Adrenal gland (tissue), 5 donors: ENCODE results near the gene GAK.

ENCODE experiments used
- POLR2A ChIP-seq, 2 donors: fragments of 450-650 bp; IDR thresholded peaks; one replicate each; pipeline ENCODE4 v1.6.1; 2017; ENCODE audit warnings: antibody characterized with exemption in 2 of 2, mild to moderate bottlenecking in 2 of 2, moderate library complexity in 1 of 2
- TF ChIP-seq, protein P1 (sequence below), 6 experiments: fragments of 450-650 bp in 4 of 6; fragments of 200-600 bp in 2 of 6; sonication (generic) in 1 of 6; IDR thresholded peaks; 1 replicate in 5 of 6; 2 replicates in 1 of 6; pipeline versions ENCODE4 v1.5.1 to v1.8.0; 2016 to 2021; ENCODE audit warnings: antibody characterized with exemption in 6 of 6, mild to moderate bottlenecking in 2 of 6, moderate library complexity in 1 of 6
- donor health status: DM: no; HTN: no; CAD: no.

DNA sequence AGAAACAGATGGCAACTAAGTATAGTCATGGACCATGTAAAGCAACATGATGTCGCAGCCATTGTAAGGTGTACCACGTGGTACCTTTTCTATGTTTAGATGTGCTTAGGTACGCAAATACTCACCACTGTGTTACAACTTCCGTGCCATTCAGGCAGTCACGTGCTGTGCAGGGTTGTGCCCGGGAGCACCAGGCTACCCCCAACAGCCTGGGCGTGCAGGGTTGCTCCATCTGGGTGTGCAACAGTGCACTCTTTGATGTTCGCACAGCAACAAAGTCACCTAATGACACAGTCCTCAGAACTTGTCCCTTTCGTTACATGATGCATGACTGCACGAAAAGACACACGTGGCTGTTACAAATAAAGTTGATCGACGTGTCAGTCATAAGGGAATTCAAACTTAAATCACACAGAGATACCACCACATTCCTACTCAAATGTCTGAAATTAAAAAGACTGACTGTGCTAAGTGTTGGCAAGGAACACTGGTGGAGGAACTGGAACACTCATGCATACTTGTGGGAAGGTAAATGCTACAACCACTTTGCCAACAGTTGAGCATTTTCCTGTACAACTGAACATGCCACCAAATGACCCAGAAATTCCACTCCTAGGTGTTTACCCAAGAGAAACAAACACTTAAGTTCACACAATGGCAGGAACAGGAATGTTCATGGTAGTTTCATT lies 130.5 kb downstream of the GAK start:
- no peak for TF ChIP-seq POLR2A (IDR thresholded peaks at IDR 0.05)
- TF ChIP-seq, protein P1, sequence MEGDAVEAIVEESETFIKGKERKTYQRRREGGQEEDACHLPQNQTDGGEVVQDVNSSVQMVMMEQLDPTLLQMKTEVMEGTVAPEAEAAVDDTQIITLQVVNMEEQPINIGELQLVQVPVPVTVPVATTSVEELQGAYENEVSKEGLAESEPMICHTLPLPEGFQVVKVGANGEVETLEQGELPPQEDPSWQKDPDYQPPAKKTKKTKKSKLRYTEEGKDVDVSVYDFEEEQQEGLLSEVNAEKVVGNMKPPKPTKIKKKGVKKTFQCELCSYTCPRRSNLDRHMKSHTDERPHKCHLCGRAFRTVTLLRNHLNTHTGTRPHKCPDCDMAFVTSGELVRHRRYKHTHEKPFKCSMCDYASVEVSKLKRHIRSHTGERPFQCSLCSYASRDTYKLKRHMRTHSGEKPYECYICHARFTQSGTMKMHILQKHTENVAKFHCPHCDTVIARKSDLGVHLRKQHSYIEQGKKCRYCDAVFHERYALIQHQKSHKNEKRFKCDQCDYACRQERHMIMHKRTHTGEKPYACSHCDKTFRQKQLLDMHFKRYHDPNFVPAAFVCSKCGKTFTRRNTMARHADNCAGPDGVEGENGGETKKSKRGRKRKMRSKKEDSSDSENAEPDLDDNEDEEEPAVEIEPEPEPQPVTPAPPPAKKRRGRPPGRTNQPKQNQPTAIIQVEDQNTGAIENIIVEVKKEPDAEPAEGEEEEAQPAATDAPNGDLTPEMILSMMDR (IDR thresholded peaks at IDR 0.05) = no peak
